Right lobe of liver (tissue), 6 donors: ENCODE data around the gene TEK. TPM values are rescaled to one million over a fixed set of nuclear protein-coding genes. Genes with fewer than 3 reads are reported as not detected.
"Not testable (repeated sequence)": the region's sequence is repeated elsewhere in the genome, so short reads cannot be mapped to it uniquely, and the experiment has no call there.

Experiments used
- ATAC-seq, 4 donors: fragments of 200-7000 bp; cut with Tn5 transposase; one replicate each; pipeline ENCODE4 v1.9.1; 2020; ENCODE audit warnings: mild to moderate bottlenecking in 4 of 4, moderate library complexity in 4 of 4
- DNase-seq, 3 donors: peaks; one replicate each; pipeline ENCODE4 v3.0.0-alpha.2; 2020
- H3K27ac ChIP-seq, 3 donors: fragments of 200-600 bp; one replicate each; pipeline ENCODE4 v1.8.0; 2022
- H3K27me3 ChIP-seq, 2 donors: fragments of 200-600 bp; one replicate each; pipeline ENCODE4 v1.8.0; 2022
- H3K36me3 ChIP-seq, 4 donors: fragments of 200-600 bp; sonication (generic) in 1 of 4; one replicate each; pipeline versions ENCODE4 v1.5.1 to v1.8.0; 2017 to 2022; ENCODE audit warnings: control low read depth in 1 of 4
- H3K4me1 ChIP-seq, 4 donors: fragments of 200-600 bp; sonication (generic) in 1 of 4; one replicate each; pipeline versions ENCODE4 v1.5.1 to v1.8.0; 2017 to 2022; ENCODE audit warnings: control low read depth in 1 of 4
- H3K4me3 ChIP-seq, 3 donors: fragments of 200-600 bp; one replicate each; pipeline ENCODE4 v1.8.0; 2022
- H3K9me3 ChIP-seq, 4 donors: fragments of 200-600 bp; sonication (generic) in 1 of 4; one replicate each; pipeline versions ENCODE4 v1.5.1 to v1.8.0; 2017 to 2022; ENCODE audit warnings: control low read depth in 1 of 4
- POLR2A ChIP-seq: fragments of 450-650 bp; IDR thresholded peaks from one replicate; pipeline ENCODE4 v1.6.1; 2017; ENCODE audit warnings: antibody characterized with exemption, mild to moderate bottlenecking
- WGBS: methylation state at CpG from one replicate; pipeline ENCODE4 v1.1.6; 2018; ENCODE audit warnings: low coverage, low lambda C conversion rate; ENCODE audit not compliant: insufficient coverage; ENCODE audit errors: missing lambda C conversion rate; 5-methylcytosine and 5-hydroxymethylcytosine counted together
- intact Hi-C, 2 donors: fragments of 100-400 bp; cut with DNase I; formaldehyde crosslinking; loops; one replicate each; pipeline versions ENCODE4 v1.11.2 to v1.14.1; 2022
- total RNA-seq, 6 experiments: library from RNA; depleted of rRNA in 2 of 6; stranded (reverse); fragments of >200 nt in 2 of 6; fragmentation: NEBNext Ultra II Directional in 3 of 6; extraction: Animal tissue kit (Norgen Biotek cat#: 25700) in 3 of 6; gene quantifications; one replicate each; pipeline versions ENCODE4 v1.1.0 to v1.2.4, GENCODE V29; 2016 to 2023
- TF ChIP-seq, protein P1 (sequence below), 4 donors: fragments of 200-600 bp in 3 of 4; fragments of 450-650 bp in 1 of 4; IDR thresholded peaks; one replicate each; pipeline versions ENCODE4 v1.5.1 to v1.8.0; 2016 to 2022; ENCODE audit warnings: antibody characterized with exemption in 4 of 4, mild to moderate bottlenecking in 2 of 4
- donor health status: DM: no; HTN: yes; CAD: no.
- donor health status: DM: no; HTN: no; CAD: no.
- donor health status: DM: no; HTN: no; CAD: no.
- donor health status: DM: no; HTN: yes; CAD: no.
- donor health status: DM: no; HTN: yes; CAD: no.

The TEK gene
- total RNA-seq, 6 experiments from 2014 or later = 4.0 to 6.9 (median 6.1) TPM

DNA sequence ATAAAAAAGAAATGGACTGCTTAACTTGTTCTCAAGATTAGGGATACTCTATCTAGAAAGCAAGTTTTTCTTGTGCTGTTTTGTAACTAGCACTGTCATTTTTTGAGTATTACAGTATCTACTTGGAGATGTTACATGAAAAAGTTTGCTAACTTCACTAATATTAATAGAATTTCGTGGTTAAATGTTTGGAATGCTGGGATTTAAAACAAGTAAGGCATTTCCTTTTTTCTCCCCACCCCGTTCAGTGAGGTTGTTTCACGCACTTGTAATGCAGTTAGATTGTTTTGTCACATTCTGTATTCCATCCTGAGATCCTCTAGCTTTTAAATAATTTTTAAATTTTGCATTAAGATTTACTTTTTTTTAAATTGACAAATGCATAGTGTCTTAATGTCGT lies 20.0 kb upstream of the TEK start:
- no peaks in the 10 kb centered on the region for H3K36me3 ChIP-seq
- H3K4me1 ChIP-seq = no peaks in the 10 kb centered on the region
- ATAC-seq (no peak), DNase-seq (no peak)
- 36% methylated on average over 4 of the region's 4 CpGs for WGBS
- H3K27ac ChIP-seq = no peak overlapping the region
- intact Hi-C loops = no loop called here
- no peaks in the 10 kb centered on the region for H3K9me3 ChIP-seq
- H3K27me3 ChIP-seq = no peaks in the 10 kb centered on the region
- H3K4me3 ChIP-seq = no peak overlapping the region
- TF ChIP-seq POLR2A = no peak
- TF ChIP-seq, protein P1, sequence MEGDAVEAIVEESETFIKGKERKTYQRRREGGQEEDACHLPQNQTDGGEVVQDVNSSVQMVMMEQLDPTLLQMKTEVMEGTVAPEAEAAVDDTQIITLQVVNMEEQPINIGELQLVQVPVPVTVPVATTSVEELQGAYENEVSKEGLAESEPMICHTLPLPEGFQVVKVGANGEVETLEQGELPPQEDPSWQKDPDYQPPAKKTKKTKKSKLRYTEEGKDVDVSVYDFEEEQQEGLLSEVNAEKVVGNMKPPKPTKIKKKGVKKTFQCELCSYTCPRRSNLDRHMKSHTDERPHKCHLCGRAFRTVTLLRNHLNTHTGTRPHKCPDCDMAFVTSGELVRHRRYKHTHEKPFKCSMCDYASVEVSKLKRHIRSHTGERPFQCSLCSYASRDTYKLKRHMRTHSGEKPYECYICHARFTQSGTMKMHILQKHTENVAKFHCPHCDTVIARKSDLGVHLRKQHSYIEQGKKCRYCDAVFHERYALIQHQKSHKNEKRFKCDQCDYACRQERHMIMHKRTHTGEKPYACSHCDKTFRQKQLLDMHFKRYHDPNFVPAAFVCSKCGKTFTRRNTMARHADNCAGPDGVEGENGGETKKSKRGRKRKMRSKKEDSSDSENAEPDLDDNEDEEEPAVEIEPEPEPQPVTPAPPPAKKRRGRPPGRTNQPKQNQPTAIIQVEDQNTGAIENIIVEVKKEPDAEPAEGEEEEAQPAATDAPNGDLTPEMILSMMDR (IDR thresholded peaks at IDR 0.05) = no peak

DNA sequence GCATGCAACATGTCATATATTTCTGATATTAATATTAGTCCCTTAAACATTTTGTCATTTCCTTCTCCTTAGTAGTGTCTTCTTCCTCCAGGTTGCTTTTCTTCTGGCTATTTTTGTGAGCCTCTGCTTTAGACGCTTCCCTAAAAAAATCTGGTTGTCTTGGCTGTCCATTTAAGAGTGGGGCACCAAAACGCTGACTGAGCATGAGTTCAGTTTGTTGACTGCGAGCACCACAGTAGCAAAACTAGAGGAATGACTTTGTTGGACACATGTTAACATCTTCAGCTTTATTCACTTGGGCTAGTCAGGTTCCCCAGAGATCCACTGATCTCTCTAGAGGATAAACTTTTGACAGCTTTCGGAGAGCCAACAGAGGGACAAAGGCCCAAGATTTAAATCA lies 19.3 kb upstream of the TEK start:
- no peak for DNase-seq
- Histone ChIP-seq H3K27me3 (no peaks in the 10 kb centered on the region), H3K36me3 (no peaks in the 10 kb centered on the region), H3K4me3 (no peak overlapping the region), H3K9me3 (no peaks in the 10 kb centered on the region), H3K27ac (no peak overlapping the region), H3K4me1 (no peaks in the 10 kb centered on the region)
- TF ChIP-seq POLR2A = no peak
- TF ChIP-seq, protein P1 (IDR thresholded peaks at IDR 0.05) = no peak
- ATAC-seq = no peak
- intact Hi-C loops = no loop called here
- WGBS = 72% methylated on average over 4 of the region's 4 CpGs

DNA sequence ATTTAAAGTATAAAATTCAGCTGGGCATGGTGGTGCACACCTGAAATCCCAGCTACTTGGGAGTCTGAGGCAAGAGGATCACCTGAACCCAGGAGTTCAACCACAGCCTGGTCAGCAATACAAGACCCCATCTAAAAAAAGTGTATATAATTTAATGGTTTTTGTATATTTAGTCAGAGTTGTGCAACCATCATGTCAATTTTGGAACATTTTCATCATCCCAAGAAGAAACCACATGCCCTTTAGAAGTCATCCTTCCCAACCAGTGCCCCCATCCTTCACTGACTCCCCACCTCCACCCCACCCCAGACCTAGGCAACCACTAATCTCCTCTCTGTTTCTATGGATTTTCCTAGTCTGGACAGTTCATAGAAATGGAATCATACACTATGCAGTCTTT lies 18.8 kb upstream of the TEK start:
- H3K4me1 ChIP-seq = no peaks in the 10 kb centered on the region
- no peaks in the 10 kb centered on the region for H3K9me3 ChIP-seq
- TF ChIP-seq, protein P1 (IDR thresholded peaks at IDR 0.05) = no peak
- TF ChIP-seq POLR2A = no peak
- H3K27ac ChIP-seq = no peak overlapping the region
- H3K4me3 ChIP-seq = no peak overlapping the region
- H3K36me3 ChIP-seq = no peaks in the 10 kb centered on the region
- ATAC-seq = no peak
- no peaks in the 10 kb centered on the region for H3K27me3 ChIP-seq
- intact Hi-C loops = no loop called here
- DNase-seq = no peak

GRCh38 chr9:27090711-27091110 lies 18.3 kb upstream of the TEK start:
- no peak for ATAC-seq
- Histone ChIP-seq H3K27me3 (no peaks in the 10 kb centered on the region), H3K9me3 (no peaks in the 10 kb centered on the region), H3K4me3 (no peak overlapping the region), H3K4me1 (no peaks in the 10 kb centered on the region), H3K36me3 (no peaks in the 10 kb centered on the region), H3K27ac (no peak overlapping the region)
- intact Hi-C loops = no loop called here
- 100% methylated on average over 1 of the region's 1 CpG for WGBS
- DNase-seq = no peak
- TF ChIP-seq, protein P1 (IDR thresholded peaks at IDR 0.05) = no peak
- no peak for TF ChIP-seq POLR2A

DNA sequence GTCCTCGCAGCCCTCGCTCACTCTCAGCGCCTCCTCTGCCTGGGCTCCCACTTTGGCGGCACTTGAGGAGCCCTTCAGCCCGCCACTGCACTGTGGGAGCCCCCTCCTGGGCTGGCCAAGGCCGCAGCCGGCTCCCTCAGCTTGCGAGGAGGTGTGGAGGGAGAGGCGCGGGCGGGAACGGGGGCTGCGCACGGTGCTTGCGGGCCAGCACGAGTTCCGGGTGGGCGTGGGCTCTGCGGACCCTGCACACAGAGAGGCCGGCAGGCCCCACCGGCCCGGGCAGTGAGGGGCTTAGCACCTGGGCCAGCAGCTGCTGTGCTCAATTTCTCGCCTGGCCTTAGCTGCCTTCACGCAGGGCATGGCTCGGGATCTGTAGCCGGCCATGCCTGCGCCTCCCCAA lies 16.5 kb upstream of the TEK start:
- intact Hi-C loops, ATAC-seq, H3K27ac ChIP-seq, H3K27me3 ChIP-seq, H3K9me3 ChIP-seq, H3K4me1 ChIP-seq, H3K36me3 ChIP-seq, DNase-seq, H3K4me3 ChIP-seq: not testable (repeated sequence)
- WGBS = 90% methylated on average over 8 of the region's 27 CpGs

GRCh38 chr9:27093384-27094067 lies 15.5 kb upstream of the TEK start:
- H3K27me3 ChIP-seq, H3K4me1 ChIP-seq, DNase-seq, ATAC-seq, H3K9me3 ChIP-seq, H3K27ac ChIP-seq, intact Hi-C loops, H3K4me3 ChIP-seq, H3K36me3 ChIP-seq: not testable (repeated sequence)
- 82% methylated on average over 14 of the region's 17 CpGs for WGBS
